C1 segment of cervical spinal cord (tissue), 14 donors: ENCODE results near the gene KRT15.

ENCODE experiments used
- DNase-seq, 14 donors: peaks; one replicate each; lab custom pipeline; 2025; lab: John Stamatoyannopoulos, UW

Gene KRT15

GRCh38 chr17:41505809-41506767, 12.6 kb downstream of the KRT15 start:
- no peak for DNase-seq

- no peak for DNase-seq
Observed at GRCh38 chr17:41505007-41505808, 13.5 kb downstream of the KRT15 start, which contains the start of gene KRT13. KRT13 (minus strand) TSS chr17:41505612; CDS start chr17:41505550, 62 bp downstream.

- no peak for DNase-seq
Observed at GRCh38 chr17:41504246-41504977, 14.3 kb downstream of the KRT15 start.

GRCh38 chr17:41503202-41503601, 15.5 kb downstream of the KRT15 start:
- no peak for DNase-seq

GRCh38 chr17:41500131-41500911, 18.4 kb downstream of the KRT15 start:
- DNase-seq: no peak

GRCh38 chr17:41499714-41500113, 19.0 kb downstream of the KRT15 start:
- no peak for DNase-seq

GRCh38 chr17:41498276-41498675, 20.4 kb downstream of the KRT15 start:
- no peak for DNase-seq

GRCh38 chr17:41496803-41497484, 21.7 kb downstream of the KRT15 start:
- peak in 3 of 14 donors; percentile 2 to 26 (median 4) for DNase-seq

- DNase-seq: no peak
Observed at GRCh38 chr17:41494524-41494923, 24.2 kb downstream of the KRT15 start.

- DNase-seq: peak in 1 of 14 donors; percentile 3
Observed at GRCh38 chr17:41492771-41493170, 25.9 kb downstream of the KRT15 start.

GRCh38 chr17:41492351-41492750, 26.3 kb downstream of the KRT15 start:
- DNase-seq: peak in 2 of 14 donors; percentile 6 to 9

GRCh38 chr17:41491476-41491875, 27.2 kb downstream of the KRT15 start:
- no peak for DNase-seq

- no peak for DNase-seq
Observed at GRCh38 chr17:41490000-41490990, 28.4 kb downstream of the KRT15 start.

- DNase-seq: no peak
Observed at GRCh38 chr17:41489531-41489930, 29.2 kb downstream of the KRT15 start, which contains the start of gene KRT36. KRT36 (minus strand) TSS chr17:41489910; CDS start chr17:41489864, 46 bp downstream.

- DNase-seq: no peak
Observed at GRCh38 chr17:41486809-41487530, 31.7 kb downstream of the KRT15 start.

GRCh38 chr17:41486316-41486715, 32.4 kb downstream of the KRT15 start:
- no peak for DNase-seq

- no peak for DNase-seq
Observed at GRCh38 chr17:41484920-41485904, 33.5 kb downstream of the KRT15 start.
